ENCODE measurements around the gene DTWD2.
"Not testable (repeated sequence)": the region's sequence is repeated elsewhere in the genome, so short reads cannot be mapped to it uniquely, and the experiment has no call there.

The DTWD2 gene

DNA sequence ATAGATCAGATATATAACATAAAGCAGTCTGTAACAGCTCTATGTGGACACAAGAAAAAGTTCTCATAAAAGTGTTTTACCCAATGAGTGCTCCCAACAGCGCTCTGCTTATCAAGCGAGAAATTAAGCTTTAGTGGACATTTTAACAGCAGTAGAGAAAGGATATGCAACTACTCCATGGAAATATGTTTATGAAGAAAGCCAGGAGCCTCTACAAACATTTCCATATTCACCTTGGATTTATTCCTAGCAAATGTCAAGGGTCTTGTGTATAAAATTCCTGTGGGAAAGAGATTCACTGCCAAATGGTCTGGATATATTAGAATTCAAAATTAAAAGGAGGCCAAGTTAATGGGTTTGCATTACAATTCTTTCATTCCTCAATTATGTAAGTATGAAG, 66.5 kb downstream of the DTWD2 start:
- H4K20me1 ChIP-seq (ENCODE audit: insufficient read depth): no peaks in the 10 kb centered on the region
- H3K9ac ChIP-seq: no peak overlapping the region
- H3K27ac ChIP-seq: no peak overlapping the region
- no peaks in the 10 kb centered on the region for H3K79me2 ChIP-seq (ENCODE audit: insufficient read depth, low read depth)
- H2AFZ ChIP-seq (ENCODE audit: low read depth): no peak overlapping the region
- no peak for TF ChIP-seq CTCF (conservative IDR thresholded peaks at IDR 0.05; ENCODE audit: low read depth, low read length)
- H3K4me3 ChIP-seq (IDR thresholded peaks at IDR 0.05; ENCODE audit: insufficient read depth, low read depth, low read length): no peak overlapping the region
- no peaks in the 10 kb centered on the region for H3K4me1 ChIP-seq (ENCODE audit: low read depth, poor library complexity, severe bottlenecking)
- no peaks in the 10 kb centered on the region for H3K27me3 ChIP-seq (ENCODE audit: insufficient read depth, low read depth)
- no peaks in the 10 kb centered on the region for H3K36me3 ChIP-seq (ENCODE audit: insufficient read depth)
- no peak overlapping the region for H3K4me2 ChIP-seq

GRCh38 chr5:118919016-118919415, 69.3 kb downstream of the DTWD2 start:
- Histone ChIP-seq H3K9ac (no peak overlapping the region), H3K27me3 (ENCODE audit: insufficient read depth, low read depth) (no peaks in the 10 kb centered on the region), H3K4me1 (ENCODE audit: low read depth, poor library complexity, severe bottlenecking) (no peaks in the 10 kb centered on the region), H3K4me2 (no peak overlapping the region), H3K79me2 (ENCODE audit: insufficient read depth, low read depth) (no peaks in the 10 kb centered on the region), H3K27ac (no peak overlapping the region), H4K20me1 (ENCODE audit: insufficient read depth) (no peaks in the 10 kb centered on the region), H3K4me3 (IDR thresholded peaks at IDR 0.05; ENCODE audit: insufficient read depth, low read depth, low read length) (no peak overlapping the region), H2AFZ (ENCODE audit: low read depth) (no peak overlapping the region), H3K36me3 (ENCODE audit: insufficient read depth) (no peaks in the 10 kb centered on the region)
- no peak for TF ChIP-seq CTCF (conservative IDR thresholded peaks at IDR 0.05; ENCODE audit: low read depth, low read length)

DNA sequence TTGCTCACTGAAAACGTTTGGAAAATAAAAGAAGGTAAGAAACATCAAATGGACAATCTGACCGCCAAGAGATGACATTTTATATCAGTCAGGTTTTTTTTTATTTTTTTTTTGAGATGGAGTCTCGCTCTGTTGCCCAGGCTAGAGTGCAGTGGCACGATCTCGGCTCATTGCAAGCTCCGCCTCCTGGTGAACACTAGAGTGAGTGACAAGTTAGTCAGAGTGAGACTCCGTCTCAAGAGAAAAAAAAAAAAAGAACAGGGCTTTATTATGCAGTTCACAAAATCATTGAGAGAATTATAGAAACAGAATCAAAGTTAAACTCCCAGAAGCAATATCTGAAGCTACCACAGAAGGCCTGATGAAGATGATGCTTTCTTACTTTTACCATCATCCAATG, 70.1 kb downstream of the DTWD2 start:
- no peak for TF ChIP-seq CTCF (conservative IDR thresholded peaks at IDR 0.05; ENCODE audit: low read depth, low read length)
- Histone ChIP-seq H3K4me3 (IDR thresholded peaks at IDR 0.05; ENCODE audit: insufficient read depth, low read depth, low read length) (no peak overlapping the region), H2AFZ (ENCODE audit: low read depth) (no peak overlapping the region), H3K27me3 (ENCODE audit: insufficient read depth, low read depth) (no peaks in the 10 kb centered on the region), H3K4me1 (ENCODE audit: low read depth, poor library complexity, severe bottlenecking) (no peaks in the 10 kb centered on the region), H4K20me1 (ENCODE audit: insufficient read depth) (no peaks in the 10 kb centered on the region), H3K79me2 (ENCODE audit: insufficient read depth, low read depth) (no peaks in the 10 kb centered on the region), H3K4me2 (no peak overlapping the region), H3K36me3 (ENCODE audit: insufficient read depth) (no peaks in the 10 kb centered on the region), H3K9ac (no peak overlapping the region), H3K27ac (no peak overlapping the region)

DNA sequence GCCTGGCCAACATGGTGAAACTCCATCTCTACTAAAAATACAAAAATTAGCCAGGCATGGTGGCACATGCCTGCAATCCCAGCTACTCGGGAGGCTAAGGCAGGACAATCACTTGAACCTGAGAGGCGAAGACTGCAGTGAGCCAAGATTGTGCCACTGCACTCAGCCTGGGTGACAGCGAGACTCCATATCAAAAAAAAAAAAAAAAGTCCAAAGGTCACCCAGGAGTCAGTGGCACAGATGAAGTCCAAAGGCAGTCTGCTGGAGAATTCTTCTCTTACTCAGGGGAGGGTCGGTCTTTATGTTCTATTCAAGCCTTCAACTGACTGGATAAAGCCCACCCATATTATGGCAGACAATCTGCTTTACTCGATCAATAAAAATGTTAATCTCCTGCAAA, 80.8 kb downstream of the DTWD2 start:
- H3K4me1 ChIP-seq (ENCODE audit: low read depth, poor library complexity, severe bottlenecking); H3K36me3 ChIP-seq (ENCODE audit: insufficient read depth); H3K27me3 ChIP-seq (ENCODE audit: insufficient read depth, low read depth); H3K4me2 ChIP-seq; H3K9ac ChIP-seq; H2AFZ ChIP-seq (ENCODE audit: low read depth); H4K20me1 ChIP-seq (ENCODE audit: insufficient read depth); H3K4me3 ChIP-seq (IDR thresholded peaks at IDR 0.05; ENCODE audit: insufficient read depth, low read depth, low read length); H3K79me2 ChIP-seq (ENCODE audit: insufficient read depth, low read depth); H3K27ac ChIP-seq: not testable (repeated sequence)

GRCh38 chr5:118906947-118907346, 81.4 kb downstream of the DTWD2 start:
- H3K4me3 ChIP-seq (IDR thresholded peaks at IDR 0.05; ENCODE audit: insufficient read depth, low read depth, low read length): no peak overlapping the region
- H3K27ac ChIP-seq: no peak overlapping the region
- no peaks in the 10 kb centered on the region for H3K36me3 ChIP-seq (ENCODE audit: insufficient read depth)
- H3K79me2 ChIP-seq (ENCODE audit: insufficient read depth, low read depth): no peaks in the 10 kb centered on the region
- no peak for TF ChIP-seq CTCF (conservative IDR thresholded peaks at IDR 0.05; ENCODE audit: low read depth, low read length)
- no peaks in the 10 kb centered on the region for H3K4me1 ChIP-seq (ENCODE audit: low read depth, poor library complexity, severe bottlenecking)
- H4K20me1 ChIP-seq (ENCODE audit: insufficient read depth): no peaks in the 10 kb centered on the region
- no peaks in the 10 kb centered on the region for H3K27me3 ChIP-seq (ENCODE audit: insufficient read depth, low read depth)
- no peak overlapping the region for H2AFZ ChIP-seq (ENCODE audit: low read depth)
- no peak overlapping the region for H3K9ac ChIP-seq
- no peak overlapping the region for H3K4me2 ChIP-seq
